ENCODE measurements around the gene CALY. TPM values are rescaled to one million over a fixed set of nuclear protein-coding genes. Genes with fewer than 3 reads are reported as not detected.

Gene CALY
- total RNA-seq, 2 experiments from 2014 or later = not detected

DNA sequence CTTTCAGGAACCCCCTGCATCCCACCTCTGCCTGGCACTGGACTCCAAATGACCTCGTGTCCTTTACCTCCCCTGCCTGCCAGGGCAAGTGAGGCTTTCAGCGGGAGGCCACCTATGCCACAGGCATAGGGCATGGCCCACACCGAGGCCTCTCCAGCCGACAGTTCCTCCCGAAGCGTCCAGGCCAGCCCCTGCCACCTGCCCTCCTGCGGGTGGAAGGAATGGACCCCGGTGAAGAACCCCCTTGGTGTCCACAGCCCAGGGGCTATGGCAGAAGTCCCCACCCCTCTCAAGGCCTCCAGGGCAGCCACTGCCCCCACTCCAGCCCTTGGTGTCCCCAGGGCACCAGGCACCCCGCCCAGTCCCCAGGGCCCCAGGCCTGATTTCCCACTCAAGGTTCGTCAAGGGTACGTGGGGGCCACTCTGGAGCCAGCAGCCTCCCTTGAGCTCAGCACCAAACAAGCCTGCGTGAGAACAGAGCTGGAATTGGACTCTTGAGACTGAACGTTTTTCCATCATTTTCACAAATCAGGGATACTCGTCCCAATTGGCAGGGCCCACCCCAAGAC lies 18.1 kb upstream of the CALY start:
- Mint-ChIP-seq H3K4me1 (no peaks in the 10 kb centered on the region), H3K9me3 (no peaks in the 10 kb centered on the region), H3K4me3 (no peak overlapping the region), H3K27ac (no peak overlapping the region), H3K36me3 (ENCODE audit: low read depth) (no peaks in the 10 kb centered on the region), H3K27me3 (no peaks in the 10 kb centered on the region)
- POLR2A ChIA-PET = no interaction called here
- DNase-seq = no peak
- CTCF ChIA-PET = no interaction called here

DNA sequence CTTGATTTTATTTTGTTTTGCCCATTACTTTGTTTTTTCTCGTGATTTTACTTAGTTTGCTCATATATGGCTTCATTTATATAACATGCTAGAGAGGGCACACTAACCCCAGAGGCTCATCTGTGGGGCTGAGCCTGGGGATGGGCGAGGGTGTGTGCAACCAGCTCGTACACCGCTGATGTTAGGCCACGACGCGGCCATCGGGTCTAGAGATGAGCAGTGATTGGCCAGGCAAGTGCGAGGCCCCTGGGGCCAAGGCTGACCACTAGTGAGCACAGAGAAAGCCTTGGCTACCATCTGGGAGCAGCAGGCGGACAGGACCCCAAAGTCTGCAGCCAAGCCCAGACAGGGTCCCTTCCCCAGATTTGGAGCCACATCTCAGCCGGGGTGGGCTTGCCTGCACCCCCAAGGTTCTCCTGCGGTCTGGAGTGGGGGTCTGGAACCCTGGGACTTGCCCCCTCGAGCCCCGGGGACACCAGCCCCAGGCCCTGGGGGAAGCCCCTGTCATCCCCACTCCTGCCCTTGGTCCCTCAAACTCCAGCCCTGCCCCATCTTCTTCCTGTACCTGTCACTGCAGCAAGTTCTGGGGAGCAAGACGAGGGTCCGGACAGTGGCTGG lies 17.4 kb upstream of the CALY start:
- POLR2A ChIA-PET = interaction anchor here (0.9 to 1.1 kb wide), 3 partner anchors 19 to 35 kb away, joined by 3 to 4 read pairs (median 4); partner anchors contain the start of gene ECHS1

DNA sequence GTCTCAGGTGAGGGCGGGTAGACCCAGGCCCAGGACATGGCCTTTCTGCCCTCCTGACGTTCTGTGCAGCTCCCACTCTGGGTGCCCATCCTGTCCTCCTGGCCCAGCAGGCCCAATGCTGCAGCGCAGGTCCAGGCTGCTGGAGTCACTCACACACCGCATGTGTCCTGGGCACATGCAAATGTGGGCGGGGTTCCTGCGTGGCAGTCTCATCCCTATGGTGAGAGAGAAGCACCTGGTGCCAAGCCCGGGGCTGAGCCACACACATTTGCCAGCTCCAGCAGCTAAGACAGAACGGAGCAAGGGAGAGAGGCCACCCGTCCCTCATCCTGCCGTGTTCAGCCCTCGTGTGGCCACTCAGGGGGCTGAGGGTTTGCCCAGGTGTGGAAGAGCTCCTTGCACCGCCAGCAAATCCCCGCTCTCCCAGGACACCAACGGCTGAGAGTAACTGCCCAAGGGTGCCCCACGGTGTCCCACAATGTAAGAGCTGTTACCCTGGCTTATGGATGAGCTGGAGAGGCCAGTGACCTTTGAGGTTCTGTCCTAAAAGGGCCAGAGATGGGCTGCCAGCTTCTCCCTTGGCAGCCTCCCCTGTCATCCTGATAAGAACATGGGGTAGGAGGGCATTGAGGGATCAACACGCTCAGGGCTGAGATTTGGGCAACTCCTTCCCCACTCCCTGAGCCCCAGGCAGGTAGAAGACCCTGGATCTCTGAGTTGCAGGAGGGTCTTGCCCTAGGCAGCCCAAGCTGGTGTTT lies 16.7 kb upstream of the CALY start:
- H3K4me1 Mint-ChIP-seq = peaks cover 4% of the 10 kb centered on the region
- no peak for DNase-seq
- H3K27ac Mint-ChIP-seq = no peak overlapping the region
- ChIA-PET POLR2A (interaction anchor here (0.9 to 1.1 kb wide), 3 partner anchors 19 to 36 kb away, joined by 3 to 4 read pairs (median 4); partner anchors contain the start of gene ECHS1), CTCF (interaction anchor here (0.8 kb wide), 1 partner anchor 24 kb away, joined by 3 read pairs; no protein-coding TSS in a partner anchor)
- no peak overlapping the region for H3K4me3 Mint-ChIP-seq
- no peaks in the 10 kb centered on the region for H3K36me3 Mint-ChIP-seq (ENCODE audit: low read depth)
- no peaks in the 10 kb centered on the region for H3K9me3 Mint-ChIP-seq
- H3K27me3 Mint-ChIP-seq = peaks cover 5% of the 10 kb centered on the region

More for the DNA sequence above, 17.4 kb upstream of the CALY start:
- no peak for DNase-seq
- Mint-ChIP-seq H3K27me3 (peaks cover 2% of the 10 kb centered on the region), H3K36me3 (ENCODE audit: low read depth) (no peaks in the 10 kb centered on the region), H3K27ac (no peak overlapping the region), H3K9me3 (no peaks in the 10 kb centered on the region), H3K4me3 (no peak overlapping the region), H3K4me1 (peaks cover 2% of the 10 kb centered on the region)
- CTCF ChIA-PET = interaction anchor here (0.8 kb wide), 1 partner anchor 25 kb away, joined by 3 read pairs; no protein-coding TSS in a partner anchor

DNA sequence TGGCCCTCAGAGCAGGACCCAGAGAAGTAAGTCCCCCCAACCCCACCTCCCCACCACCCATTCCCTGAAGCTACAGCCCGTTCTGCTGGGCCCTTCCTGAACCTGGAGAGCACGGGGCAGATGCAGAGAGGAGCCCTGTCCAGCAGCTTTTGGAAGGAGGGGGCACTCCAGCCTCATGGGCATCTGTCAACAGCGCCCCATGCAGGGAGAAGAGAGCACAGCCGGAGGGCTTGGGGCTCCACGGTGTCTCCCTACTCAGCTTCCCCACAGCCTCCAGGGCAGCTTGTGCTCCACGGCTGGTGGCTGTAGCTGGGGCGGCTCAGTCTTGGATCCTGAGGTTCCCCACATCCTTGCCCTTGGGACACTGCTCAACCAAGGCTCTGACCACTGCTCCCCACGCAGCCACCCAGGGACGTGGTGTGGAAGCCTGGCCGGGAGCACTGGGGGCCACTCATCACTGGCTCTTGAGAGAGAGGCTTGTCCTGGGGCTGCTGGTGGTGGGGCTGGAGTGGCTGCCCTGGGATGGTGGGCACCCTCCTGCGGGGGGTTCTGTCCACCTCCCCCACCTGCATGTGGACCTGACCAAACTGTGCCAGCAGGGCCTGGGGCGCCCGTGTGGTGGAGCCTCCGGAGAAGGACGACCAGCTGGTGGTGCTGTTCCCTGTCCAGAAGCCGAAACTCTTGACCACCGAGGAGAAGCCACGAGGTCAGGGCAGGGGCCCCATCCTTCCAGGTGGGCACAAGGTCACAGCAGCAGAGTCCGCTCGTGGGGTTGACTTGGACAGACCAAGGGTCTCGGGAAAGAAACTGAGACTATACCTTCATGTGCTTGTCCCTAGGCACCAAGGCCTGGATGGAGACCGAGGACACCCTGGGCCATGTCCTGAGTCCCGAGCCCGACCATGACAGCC lies 15.0 kb upstream of the CALY start:
- no peaks in the 10 kb centered on the region for H3K36me3 Mint-ChIP-seq (ENCODE audit: low read depth)
- CTCF ChIA-PET = interaction anchor here (1.6 kb wide), 1 partner anchor 22 kb away, joined by 4 read pairs; no protein-coding TSS in a partner anchor
- no peak overlapping the region for H3K27ac Mint-ChIP-seq
- H3K9me3 Mint-ChIP-seq = no peaks in the 10 kb centered on the region
- no peak for DNase-seq
- H3K4me1 Mint-ChIP-seq = peaks cover 4% of the 10 kb centered on the region
- H3K4me3 Mint-ChIP-seq = no peak overlapping the region
- H3K27me3 Mint-ChIP-seq = peaks cover 5% of the 10 kb centered on the region
- POLR2A ChIA-PET = interaction anchor here (1.2 kb wide), 1 partner anchor 44 kb away, joined by 3 read pairs; no protein-coding TSS in a partner anchor

DNA sequence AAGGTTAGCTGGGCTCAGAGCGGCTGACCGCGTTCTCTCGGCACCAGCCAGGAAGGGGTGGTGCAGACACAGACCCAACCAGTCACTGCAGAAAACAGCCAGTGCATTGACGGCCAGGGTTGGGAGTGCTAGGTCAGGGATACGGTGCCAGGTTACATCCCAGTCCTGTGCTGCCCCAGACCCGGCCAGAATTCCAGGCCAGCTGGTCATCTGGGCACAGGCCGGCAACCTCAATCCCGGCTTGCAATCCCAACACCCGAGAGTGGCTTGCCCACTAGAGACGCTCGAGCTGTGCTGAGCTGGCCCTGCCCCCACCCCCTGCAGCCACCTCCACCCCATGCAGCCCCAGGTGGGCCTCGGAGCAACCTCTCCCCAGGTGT lies 14.2 kb upstream of the CALY start:
- H3K27ac Mint-ChIP-seq = no peak overlapping the region
- no peaks in the 10 kb centered on the region for H3K9me3 Mint-ChIP-seq
- POLR2A ChIA-PET = interaction anchor here (1.2 kb wide), 1 partner anchor 43 kb away, joined by 3 read pairs; no protein-coding TSS in a partner anchor
- CTCF ChIA-PET = interaction anchor here (1.6 kb wide), 1 partner anchor 21 kb away, joined by 4 read pairs; no protein-coding TSS in a partner anchor
- no peak for DNase-seq
- H3K27me3 Mint-ChIP-seq = peaks cover 5% of the 10 kb centered on the region
- no peak overlapping the region for H3K4me3 Mint-ChIP-seq
- peaks cover 4% of the 10 kb centered on the region for H3K4me1 Mint-ChIP-seq
- H3K36me3 Mint-ChIP-seq (ENCODE audit: low read depth) = no peaks in the 10 kb centered on the region

DNA sequence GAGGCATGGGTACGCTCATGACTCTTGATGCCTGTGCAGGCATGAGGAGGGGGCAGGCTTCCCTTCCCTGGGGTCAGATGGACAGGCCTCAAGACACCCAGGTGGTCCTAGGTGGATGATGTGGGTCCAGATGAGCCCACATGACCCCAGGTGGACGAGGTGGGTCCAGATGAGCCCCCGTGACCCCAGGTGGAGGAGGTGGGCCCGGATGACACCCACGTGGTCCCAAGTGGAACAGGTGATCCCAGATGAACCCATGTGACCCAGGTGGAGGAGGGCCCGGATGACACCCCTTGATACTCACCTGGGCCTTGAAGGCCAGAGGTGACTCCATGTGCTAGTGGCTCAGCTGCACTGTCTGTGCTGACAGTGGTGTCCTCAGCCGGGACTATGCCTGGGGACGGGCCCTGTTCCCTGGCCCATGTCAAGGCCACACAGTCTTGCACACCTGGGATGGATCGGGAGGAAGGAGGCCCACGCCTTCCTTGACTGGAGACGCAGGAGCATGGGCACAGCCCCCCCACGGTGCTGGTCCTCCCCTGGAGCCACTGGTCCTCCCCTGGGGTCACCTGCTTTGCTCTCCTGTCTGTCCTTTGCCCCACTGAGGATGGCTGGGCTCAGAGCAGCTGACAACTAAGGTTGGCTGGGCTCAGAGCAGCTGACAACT lies 13.7 kb upstream of the CALY start:
- no peaks in the 10 kb centered on the region for H3K36me3 Mint-ChIP-seq (ENCODE audit: low read depth)
- ChIA-PET POLR2A (interaction anchor here (1.2 kb wide), 1 partner anchor 42 kb away, joined by 3 read pairs; no protein-coding TSS in a partner anchor), CTCF (interaction anchor here (1.6 kb wide), 1 partner anchor 21 kb away, joined by 4 read pairs; no protein-coding TSS in a partner anchor)
- no peak overlapping the region for H3K27ac Mint-ChIP-seq
- DNase-seq = no peak
- H3K27me3 Mint-ChIP-seq = peaks cover 9% of the 10 kb centered on the region
- peaks cover 4% of the 10 kb centered on the region for H3K4me1 Mint-ChIP-seq
- no peak overlapping the region for H3K4me3 Mint-ChIP-seq
- no peaks in the 10 kb centered on the region for H3K9me3 Mint-ChIP-seq

DNA sequence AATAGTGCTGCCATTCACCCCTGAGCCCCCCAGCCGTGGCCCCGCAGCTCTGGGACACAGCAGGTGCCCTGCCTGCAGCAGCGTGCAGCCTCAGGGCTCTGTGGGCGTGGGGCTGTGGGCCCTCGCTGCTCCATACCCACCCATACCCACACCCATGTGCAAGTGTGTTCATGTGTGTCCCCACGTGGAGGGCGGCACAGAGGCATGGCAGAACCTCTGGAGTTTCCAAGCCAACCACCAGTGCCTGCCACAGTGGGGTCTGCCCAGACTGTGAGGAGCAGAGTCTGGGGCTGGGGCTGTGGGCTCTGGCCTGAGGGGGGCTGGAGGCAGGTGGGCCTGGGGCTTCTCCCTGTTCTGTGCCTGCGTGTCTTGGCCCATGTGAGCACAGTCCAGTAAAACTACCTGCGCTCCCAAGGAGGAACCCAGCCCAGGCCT lies 12.9 kb upstream of the CALY start:
- ChIA-PET POLR2A (no interaction called here), CTCF (no interaction called here)
- peaks cover 4% of the 10 kb centered on the region for H3K4me1 Mint-ChIP-seq
- H3K27me3 Mint-ChIP-seq = peaks cover 14% of the 10 kb centered on the region
- no peak overlapping the region for H3K27ac Mint-ChIP-seq
- no peak for DNase-seq
- H3K4me3 Mint-ChIP-seq = no peak overlapping the region
- H3K9me3 Mint-ChIP-seq = no peaks in the 10 kb centered on the region
- H3K36me3 Mint-ChIP-seq (ENCODE audit: low read depth) = no peaks in the 10 kb centered on the region

DNA sequence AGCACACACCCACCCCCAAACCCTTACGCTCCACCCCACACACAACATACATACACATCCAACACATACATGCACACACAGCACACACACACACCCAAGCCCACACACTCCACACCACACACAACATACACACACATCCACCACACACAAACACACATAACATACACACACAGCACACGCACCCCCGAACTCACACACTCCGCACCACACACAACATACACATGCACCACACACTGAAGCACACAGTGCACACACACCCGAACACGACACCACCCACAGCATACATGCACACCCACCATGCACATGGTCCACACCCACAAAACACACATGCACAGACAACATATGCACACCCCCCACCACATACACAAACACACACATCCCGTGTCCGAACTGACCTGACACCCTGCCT lies 12.5 kb upstream of the CALY start:
- CTCF ChIA-PET = no interaction called here
- Mint-ChIP-seq H3K36me3 (ENCODE audit: low read depth) (no peaks in the 10 kb centered on the region), H3K4me1 (peaks cover 5% of the 10 kb centered on the region), H3K27me3 (peaks cover 15% of the 10 kb centered on the region), H3K4me3 (no peak overlapping the region), H3K9me3 (no peaks in the 10 kb centered on the region), H3K27ac (no peak overlapping the region)
- no peak for DNase-seq
- POLR2A ChIA-PET = no interaction called here

DNA sequence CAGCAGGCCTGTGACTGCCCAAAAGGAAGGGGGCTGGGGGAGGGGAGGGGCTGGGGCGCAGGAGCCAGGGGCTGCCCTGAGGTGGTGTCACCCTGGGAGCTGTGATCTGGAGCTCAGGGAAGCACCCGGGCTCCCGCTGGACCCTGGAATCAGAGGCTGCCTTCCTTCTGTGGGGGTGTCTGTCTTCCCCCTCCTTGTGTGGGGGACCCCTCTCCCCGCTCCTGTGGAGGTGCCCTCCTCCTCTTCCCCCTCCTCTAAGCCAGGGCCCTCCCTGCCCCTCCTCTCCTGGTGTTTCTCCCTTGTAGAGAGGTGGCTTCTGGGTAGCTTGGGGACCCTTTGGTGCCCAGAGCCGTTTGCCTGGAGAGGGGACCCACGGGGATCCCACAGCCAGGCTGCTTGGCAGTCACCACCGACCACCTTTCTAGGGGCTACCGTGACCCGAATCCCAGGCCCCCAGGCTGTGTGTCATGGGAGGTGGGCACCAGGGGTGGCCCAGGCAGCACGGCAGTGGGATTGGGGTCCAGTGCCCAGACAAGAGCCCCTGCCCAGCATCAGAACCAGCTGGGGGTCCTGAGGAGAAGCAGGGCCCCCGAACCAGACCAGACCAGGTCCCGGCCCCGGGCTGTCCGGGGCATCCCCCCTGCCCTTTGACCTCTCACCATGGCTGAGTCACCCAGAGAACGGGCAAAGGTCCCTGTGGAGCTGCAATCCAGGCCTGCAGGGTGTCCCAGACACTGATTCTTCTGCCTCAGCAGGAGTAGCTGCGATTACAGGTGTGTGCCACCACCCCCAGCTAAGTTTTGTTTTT lies 11.2 kb upstream of the CALY start:
- DNase-seq = no peak
- Mint-ChIP-seq H3K36me3 (ENCODE audit: low read depth) (no peaks in the 10 kb centered on the region), H3K27ac (no peak overlapping the region), H3K4me3 (no peak overlapping the region), H3K4me1 (peaks cover 9% of the 10 kb centered on the region), H3K27me3 (peaks cover 16% of the 10 kb centered on the region), H3K9me3 (no peaks in the 10 kb centered on the region)
- ChIA-PET POLR2A (interaction anchor here (0.6 kb wide), 1 partner anchor 11 kb away, joined by 3 read pairs; the partner anchor contains the start of gene CALY), CTCF (interaction anchor here (1.0 to 1.1 kb wide), 2 partner anchors 18 kb away, joined by 3 to 6 read pairs; no protein-coding TSS in a partner anchor)

DNA sequence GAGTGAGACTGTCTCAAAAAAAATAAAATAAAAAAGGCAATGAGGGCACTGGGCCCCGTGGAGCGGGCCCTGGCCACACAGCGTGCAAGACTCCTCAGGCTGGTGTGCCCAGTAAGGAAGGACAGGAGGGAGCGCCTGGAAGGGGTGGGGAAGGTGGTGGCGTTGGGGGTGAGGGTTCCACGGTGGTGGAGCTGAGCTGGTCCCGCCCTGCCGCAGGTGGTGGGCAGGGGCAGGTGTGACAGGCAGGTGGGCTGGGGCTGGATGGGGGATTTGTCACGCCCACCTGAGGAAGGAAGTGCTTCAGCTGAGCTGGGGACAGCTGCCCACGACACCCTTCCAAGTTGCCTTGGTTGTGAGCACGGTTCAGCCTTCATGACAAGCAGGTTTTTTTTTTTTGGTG lies 9.7 kb upstream of the CALY start:
- ChIA-PET CTCF (interaction anchor here (0.8 kb wide), 1 partner anchor 17 kb away, joined by 3 read pairs; no protein-coding TSS in a partner anchor), POLR2A (no interaction called here)
- Mint-ChIP-seq H3K27ac (no peak overlapping the region), H3K4me1 (peaks cover 9% of the 10 kb centered on the region), H3K36me3 (ENCODE audit: low read depth) (no peaks in the 10 kb centered on the region), H3K27me3 (peaks cover 20% of the 10 kb centered on the region), H3K4me3 (no peak overlapping the region), H3K9me3 (no peaks in the 10 kb centered on the region)
- DNase-seq = no peak

DNA sequence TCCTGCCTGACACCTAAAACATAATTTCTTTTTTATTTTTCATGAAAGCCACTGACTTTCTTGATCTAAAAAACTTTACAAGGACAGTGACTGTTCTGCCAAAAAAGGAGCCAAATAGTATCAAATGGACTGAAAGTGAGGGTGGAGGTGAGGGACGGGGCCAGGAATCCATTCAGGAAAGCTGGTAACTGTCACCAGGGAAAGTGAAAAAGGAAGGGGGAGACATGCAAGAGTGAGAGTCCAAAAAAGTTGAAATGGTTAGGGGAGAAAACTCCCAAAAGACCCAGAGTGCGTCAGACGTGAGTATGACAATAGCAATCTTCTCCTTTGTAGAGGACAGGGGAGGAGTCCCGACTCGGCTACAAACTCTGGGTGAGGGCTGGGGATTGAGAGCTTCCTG lies 7.5 kb upstream of the CALY start:
- peaks cover 19% of the 10 kb centered on the region for H3K27me3 Mint-ChIP-seq
- H3K9me3 Mint-ChIP-seq = no peaks in the 10 kb centered on the region
- no peak overlapping the region for H3K4me3 Mint-ChIP-seq
- peaks cover 8% of the 10 kb centered on the region for H3K4me1 Mint-ChIP-seq
- ChIA-PET POLR2A (no interaction called here), CTCF (interaction anchor here (1.2 kb wide), 1 partner anchor 15 kb away, joined by 4 read pairs; no protein-coding TSS in a partner anchor)
- H3K27ac Mint-ChIP-seq = no peak overlapping the region
- DNase-seq = no peak
- H3K36me3 Mint-ChIP-seq (ENCODE audit: low read depth) = no peaks in the 10 kb centered on the region

Data from activated CD4-positive, alpha-beta memory T cell treated with anti-CD3 and anti-CD28 coated beads, Interleukin-2, amount 10 ng/mL, durations not matched to agents 7 days and 5 days (primary cell).